Esophagus squamous epithelium (tissue), 4 donors: Measurements from ENCODE around the gene FGR.

Source experiments
- POLR2A ChIP-seq, 4 donors: fragments of 450-650 bp; IDR thresholded peaks; one replicate each; pipeline ENCODE4 v1.6.1; 2017; ENCODE audit warnings: antibody characterized with exemption in 4 of 4, mild to moderate bottlenecking in 4 of 4, moderate library complexity in 3 of 4
- TF ChIP-seq, protein P1 (sequence below), 6 experiments: fragments of 450-650 bp in 4 of 6; fragments of 200-600 bp in 2 of 6; sonication (generic) in 2 of 6; IDR thresholded peaks; one replicate each; pipeline ENCODE4 v1.5.1; 2016 to 2019; ENCODE audit warnings: antibody characterized with exemption in 6 of 6, mild to moderate bottlenecking in 4 of 6, moderate library complexity in 4 of 6

DNA sequence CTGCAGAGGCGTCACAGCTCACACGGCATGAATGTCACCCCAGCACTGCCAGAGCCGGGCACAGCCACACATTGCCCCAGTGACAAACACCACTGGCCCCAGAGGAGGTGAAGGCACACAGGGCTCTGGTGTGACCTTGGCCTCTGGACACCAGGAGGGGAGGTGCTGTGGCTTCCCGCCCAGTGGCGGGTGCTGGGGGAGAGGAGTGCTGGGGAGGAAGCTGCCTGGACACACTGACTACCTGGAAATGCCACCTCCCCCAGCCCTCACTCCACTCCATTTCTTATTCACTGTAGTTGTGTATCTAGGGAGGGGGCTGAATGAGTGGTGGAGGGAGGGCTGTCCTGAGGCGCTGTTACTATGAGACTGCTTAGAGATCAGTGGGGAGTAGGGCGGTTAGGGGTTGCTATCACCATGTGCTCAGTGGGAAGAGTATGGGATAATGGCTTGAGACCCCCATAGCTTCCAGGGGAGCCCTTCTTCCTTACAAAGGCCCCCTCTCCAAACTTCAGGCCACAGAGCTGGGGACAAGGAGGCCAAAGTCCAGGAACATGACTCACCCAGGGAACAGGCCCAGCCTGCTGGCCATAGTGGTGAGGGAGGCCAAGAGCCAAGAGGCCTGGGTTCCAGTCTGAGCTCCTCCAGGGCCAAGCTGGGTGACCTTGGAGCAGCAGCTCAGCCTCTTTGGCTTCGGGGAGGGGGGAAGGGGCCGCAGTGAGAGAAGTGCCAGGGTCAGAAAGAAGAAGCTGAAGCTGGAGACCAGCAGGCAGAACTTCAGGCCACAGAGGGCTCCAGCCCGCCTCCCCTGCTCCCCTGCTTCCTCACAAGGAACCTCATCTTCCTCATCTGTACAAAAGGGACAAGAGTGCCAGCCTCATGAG, 71.2 kb downstream of the FGR start:
- TF ChIP-seq, protein P1, sequence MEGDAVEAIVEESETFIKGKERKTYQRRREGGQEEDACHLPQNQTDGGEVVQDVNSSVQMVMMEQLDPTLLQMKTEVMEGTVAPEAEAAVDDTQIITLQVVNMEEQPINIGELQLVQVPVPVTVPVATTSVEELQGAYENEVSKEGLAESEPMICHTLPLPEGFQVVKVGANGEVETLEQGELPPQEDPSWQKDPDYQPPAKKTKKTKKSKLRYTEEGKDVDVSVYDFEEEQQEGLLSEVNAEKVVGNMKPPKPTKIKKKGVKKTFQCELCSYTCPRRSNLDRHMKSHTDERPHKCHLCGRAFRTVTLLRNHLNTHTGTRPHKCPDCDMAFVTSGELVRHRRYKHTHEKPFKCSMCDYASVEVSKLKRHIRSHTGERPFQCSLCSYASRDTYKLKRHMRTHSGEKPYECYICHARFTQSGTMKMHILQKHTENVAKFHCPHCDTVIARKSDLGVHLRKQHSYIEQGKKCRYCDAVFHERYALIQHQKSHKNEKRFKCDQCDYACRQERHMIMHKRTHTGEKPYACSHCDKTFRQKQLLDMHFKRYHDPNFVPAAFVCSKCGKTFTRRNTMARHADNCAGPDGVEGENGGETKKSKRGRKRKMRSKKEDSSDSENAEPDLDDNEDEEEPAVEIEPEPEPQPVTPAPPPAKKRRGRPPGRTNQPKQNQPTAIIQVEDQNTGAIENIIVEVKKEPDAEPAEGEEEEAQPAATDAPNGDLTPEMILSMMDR (IDR thresholded peaks at IDR 0.05) = no peak
- no peak for TF ChIP-seq POLR2A (IDR thresholded peaks at IDR 0.05)
